IPS-NIHi11 (cell line): Measurements from ENCODE around the gene NXPH3.
"Not testable (repeated sequence)": the region's sequence is repeated elsewhere in the genome, so short reads cannot be mapped to it uniquely, and the experiment has no call there.

Experiments
- DNase-seq: peaks from one replicate; pipeline ENCODE4 v3.0.0; 2012; ENCODE audit warnings: mixed read lengths, low spot score

Gene NXPH3

GRCh38 chr17:49575679-49576087 is at the start of gene NXPH3:
Gene NXPH3, plus strand, starts transcription at chr17:49575871. Its CDS starts 349 bp downstream, at chr17:49576220.
- DNase-seq = peak; percentile 89

- DNase-seq = peak; percentile 5
Measured at GRCh38 chr17:49527927-49528651, 47.6 kb upstream of the NXPH3 start.

- peak; percentile 2 for DNase-seq
Measured at GRCh38 chr17:49528966-49529365, 46.7 kb upstream of the NXPH3 start.

GRCh38 chr17:49530118-49530517 is 45.6 kb upstream of the NXPH3 start:
- no peak for DNase-seq

DNA sequence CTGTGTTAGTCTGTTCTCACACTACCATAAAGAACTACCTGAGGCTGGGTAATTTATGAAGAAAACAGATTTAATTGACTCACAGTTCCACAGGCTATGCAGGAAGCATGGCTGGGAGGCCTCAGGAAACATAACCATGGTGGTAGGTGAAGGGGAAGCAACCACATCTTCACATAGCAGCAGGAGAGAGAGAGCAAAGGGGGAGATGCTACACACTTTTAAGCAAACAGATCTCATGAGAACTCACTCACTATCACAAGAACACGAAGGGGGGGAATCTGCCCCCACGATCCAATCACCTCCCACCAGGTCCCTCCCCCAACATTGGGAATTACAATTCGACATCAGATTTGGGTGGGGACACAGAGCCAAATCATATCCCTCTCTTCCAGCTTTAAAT is 31.8 kb upstream of the NXPH3 start:
- DNase-seq = no peak

GRCh38 chr17:49545007-49545660 is 30.5 kb upstream of the NXPH3 start:
- DNase-seq = no peak

GRCh38 chr17:49545806-49546545 is 29.7 kb upstream of the NXPH3 start:
- DNase-seq = no peak

DNA sequence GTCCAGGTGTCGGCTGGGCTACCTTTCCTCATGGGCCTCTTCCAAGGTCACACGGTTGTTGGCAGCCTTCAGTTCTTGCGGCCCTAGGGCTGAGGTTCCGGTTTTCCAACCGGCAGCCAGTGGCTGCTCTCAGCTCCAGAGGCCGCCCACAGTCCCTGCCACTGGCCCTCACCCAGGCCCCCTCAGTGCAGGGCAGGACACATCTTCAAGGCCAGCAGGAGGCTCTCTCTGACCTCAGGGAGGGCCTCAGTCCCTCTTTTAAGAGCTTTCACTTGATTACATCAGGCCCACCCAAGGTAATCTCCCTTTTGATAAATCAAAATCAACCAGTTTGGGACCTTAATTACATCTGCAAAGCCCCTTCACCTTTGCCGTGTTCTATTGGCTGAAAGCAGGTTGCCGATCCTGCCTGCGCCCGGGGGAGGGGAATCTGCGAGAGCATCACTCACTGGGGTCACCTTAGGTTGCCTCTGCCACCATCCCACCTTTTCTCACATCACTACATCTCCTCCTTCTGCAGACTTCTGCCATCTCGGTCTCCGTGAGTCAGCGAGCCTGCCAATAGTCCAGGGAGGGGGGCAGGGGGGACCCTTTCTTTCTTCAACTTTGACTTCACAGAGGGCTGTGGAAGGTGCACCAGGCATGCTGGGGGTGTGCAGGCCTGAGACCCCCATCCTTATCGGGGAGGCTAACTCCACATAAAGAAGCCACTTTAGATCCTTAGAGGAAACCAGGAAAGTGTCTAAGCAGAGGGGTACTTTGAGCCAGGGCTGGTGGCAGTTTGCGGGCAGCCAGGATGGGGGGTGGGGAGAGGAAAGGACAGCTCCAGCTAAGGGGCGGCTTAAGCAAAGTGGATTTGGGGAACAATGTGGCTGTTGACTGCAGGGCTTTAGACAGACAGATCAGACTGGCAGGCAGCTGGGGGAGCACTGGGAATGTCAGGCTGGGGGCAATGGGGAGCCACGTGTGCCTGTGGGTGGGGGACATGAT is 28.8 kb upstream of the NXPH3 start:
- no peak for DNase-seq

DNA sequence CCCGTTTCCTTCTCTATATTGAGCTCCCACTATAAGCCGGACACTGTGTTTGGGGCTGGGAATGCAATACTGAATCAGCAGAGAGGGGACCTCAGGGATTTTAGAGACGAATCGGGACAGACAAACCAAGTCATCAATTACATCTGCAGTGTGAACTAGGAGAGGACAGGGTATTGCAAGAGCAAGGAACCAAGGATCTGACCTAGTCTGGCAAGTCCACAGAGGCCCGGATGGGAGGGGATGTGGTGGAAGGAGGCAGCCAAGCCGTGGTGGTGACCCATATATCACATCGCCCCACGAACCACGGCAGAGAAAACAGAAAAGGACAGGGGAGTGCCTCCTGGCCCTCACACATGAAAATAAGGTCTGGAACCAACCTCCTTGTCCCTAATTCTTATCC is 28.1 kb upstream of the NXPH3 start:
- no peak for DNase-seq

DNA sequence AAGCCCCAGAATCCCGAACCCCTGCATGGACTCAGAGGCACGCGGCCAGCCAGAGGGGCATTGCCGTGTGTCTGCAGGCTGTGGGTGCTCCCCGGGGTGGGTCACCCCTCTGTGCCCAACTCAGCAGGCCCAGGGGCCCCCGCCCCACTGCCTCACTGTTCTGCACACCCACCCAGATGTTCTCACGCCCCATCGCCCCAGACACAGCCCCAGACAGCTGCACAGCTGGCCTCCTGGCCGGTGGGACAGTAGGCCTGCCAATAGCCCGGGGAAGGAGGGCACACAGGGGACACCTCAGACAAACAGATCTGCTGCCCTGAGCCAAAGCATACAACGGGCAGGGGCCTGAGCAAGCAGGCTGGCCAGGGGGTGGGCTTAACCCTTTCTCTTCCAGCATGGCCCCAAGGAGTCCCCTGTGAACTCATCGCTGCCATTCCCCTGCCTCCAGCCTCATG is 27.6 kb upstream of the NXPH3 start:
- no peak for DNase-seq

DNA sequence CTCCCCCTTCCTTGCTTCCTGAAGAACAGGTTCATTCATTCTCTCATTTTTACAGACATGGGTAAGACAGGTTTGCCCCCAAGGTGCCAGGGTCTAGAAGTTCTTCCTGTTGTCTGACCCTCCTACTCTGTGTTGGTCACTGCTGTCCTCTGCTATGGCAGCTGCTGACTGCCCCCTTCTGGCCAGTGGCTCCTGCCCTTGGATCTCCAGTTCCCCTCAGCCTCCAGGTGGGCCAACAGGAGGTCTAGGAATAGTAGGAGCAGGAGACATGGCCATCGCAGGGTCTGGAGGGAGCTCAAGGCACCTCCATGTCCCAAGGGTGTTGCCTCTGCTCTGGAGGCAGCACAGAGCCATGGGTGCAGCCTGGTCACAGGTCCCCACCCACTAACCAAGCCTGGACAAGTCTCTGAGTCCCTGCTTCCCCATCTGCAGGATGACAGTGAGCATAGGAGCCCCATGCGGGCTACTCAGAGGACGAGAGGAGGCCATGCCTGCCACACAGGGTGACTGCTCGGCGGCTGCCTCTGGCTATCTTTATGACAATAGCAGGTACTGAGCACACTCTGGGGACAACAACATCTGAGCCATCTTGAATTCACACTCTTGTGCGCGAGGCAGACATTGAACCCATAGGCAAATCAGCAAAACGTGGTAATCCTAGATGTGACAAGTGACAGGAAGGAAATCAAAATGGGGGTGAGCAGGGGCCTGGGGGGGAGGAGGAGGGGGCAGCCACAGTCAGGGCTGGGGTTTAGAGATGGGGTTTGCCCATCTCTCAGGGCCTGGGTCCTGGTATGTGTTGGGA is 27.0 kb upstream of the NXPH3 start:
- DNase-seq = peak; percentile 76

- no peak for DNase-seq
Measured at GRCh38 chr17:49549311-49549605, 26.4 kb upstream of the NXPH3 start.

GRCh38 chr17:49549691-49550678 is 25.7 kb upstream of the NXPH3 start:
- DNase-seq = no peak

- not testable (repeated sequence) for DNase-seq
Measured at GRCh38 chr17:49550764-49551163, 24.9 kb upstream of the NXPH3 start.

DNA sequence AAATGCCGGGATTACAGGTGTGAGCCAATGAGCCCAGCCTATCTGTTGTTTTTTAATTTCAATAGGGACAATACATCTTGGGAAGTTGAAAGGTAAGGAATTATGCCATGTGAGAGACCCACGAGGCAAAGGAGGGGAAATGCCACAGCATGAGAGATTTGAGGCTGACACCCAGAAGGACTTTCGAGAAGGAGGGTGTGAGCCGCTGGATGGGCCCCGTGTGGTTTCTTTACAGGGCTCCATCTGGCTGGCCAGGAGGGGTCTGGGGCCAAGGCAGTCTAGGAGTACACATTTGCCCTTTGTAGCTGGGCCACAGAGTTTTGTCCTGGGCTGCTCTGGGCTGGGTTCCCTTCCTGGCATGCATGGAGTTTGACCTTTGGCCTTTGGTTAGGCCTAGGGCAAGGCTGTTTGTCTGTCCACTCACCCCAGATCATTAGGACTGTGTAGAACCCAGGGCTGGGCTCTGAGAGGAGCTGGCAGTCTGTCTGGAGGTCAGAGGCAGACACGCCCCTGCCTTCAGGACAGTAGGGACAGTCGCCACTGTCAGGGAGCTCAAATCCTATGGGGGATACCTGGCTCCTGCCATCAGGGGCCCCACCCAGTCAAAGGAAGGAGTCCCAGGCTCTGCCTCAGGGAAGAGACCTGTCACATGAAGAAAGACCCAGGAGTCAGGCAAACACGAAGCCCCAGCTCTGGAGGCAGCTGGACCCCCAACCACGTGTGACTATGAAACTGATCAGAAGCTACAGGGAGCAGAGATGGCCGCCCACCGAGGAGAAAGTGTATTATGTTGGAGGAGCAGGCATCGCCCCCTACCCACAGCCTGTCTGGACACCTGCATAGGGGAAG is 24.2 kb upstream of the NXPH3 start:
- DNase-seq = no peak

GRCh38 chr17:49552070-49552751 is 23.5 kb upstream of the NXPH3 start:
- DNase-seq = no peak

- DNase-seq = no peak
Measured at GRCh38 chr17:49553676-49554335, 21.9 kb upstream of the NXPH3 start.
